ENCODE measurements around the gene GRIA2. TPM values are rescaled to one million over a fixed set of nuclear protein-coding genes. Genes with fewer than 3 reads are reported as not detected.

Gene GRIA2
- polyA plus RNA-seq, 1 of the 3 experiments (the other 2 are of a cell fraction) = 0.16 TPM

DNA sequence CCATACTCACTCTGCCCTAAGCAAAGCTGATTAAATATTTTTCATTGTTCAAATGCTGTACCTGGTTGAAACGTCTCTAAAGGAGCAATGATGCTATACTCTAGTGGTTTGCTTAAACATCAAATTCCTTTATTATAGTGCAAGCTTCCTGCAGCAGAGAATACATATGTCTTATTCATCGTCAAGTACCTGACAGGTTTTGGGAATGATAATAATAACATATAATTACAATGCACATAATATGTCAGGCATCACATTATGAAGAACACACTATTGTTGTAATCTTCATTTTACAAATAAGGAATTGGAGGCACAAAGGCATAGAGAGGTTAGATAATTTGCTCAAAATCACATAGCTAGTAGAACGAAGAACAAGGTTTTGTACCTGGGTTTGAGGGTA lies 151.6 kb downstream of the GRIA2 start:
- Histone ChIP-seq H3K4me2 (no peak overlapping the region), H3F3A (replicated peaks; ENCODE audit: insufficient read depth) (no peaks in the 10 kb centered on the region), H3K4me3 (ENCODE audit: low read depth in 2 of 2, low read length in 1 of 2) (no peak overlapping the region), H3K27ac (ENCODE audit: low read depth in 2 of 2, low read length in 1 of 2) (no peak overlapping the region), H3K27me3 (ENCODE audit: insufficient read depth) (no peaks in the 10 kb centered on the region), H2AFZ (ENCODE audit: low read depth) (no peak overlapping the region), H3K4me1 (ENCODE audit: control insufficient read depth in 1 of 2, insufficient read depth in 2 of 2, low read depth in 1 of 2, low read length in 1 of 2) (no peaks in the 10 kb centered on the region; a peak in 1 of 4 replicates), H4K20me1 (ENCODE audit: insufficient read depth) (no peaks in the 10 kb centered on the region), H3K9me2 (no peaks in the 10 kb centered on the region), H3K79me2 (ENCODE audit: insufficient read depth) (no peaks in the 10 kb centered on the region), H3K9ac (no peak overlapping the region), H3K9me3 (no peaks in the 10 kb centered on the region), H3K36me3 (replicated peaks in 1 of 2; ENCODE audit: control insufficient read depth in 1 of 2, insufficient read depth in 2 of 2, low read length in 1 of 2) (no peaks in the 10 kb centered on the region)
- DNase-seq = no peak
- TF ChIP-seq GABPA (IDR thresholded peaks at IDR 0.05; ENCODE audit: low read depth) (no peak), MXI1 (IDR thresholded peaks at IDR 0.05; ENCODE audit: low read depth, low read length) (no peak), REST (IDR thresholded peaks at IDR 0.05; ENCODE audit: low read depth, low read length) (no peak), RXRA (IDR thresholded peaks at IDR 0.05; ENCODE audit: borderline replicate concordance, low read depth) (no peak), YY1 (IDR thresholded peaks at IDR 0.05; ENCODE audit: low read depth) (no peak), RFX5 (IDR thresholded peaks at IDR 0.05; ENCODE audit: low read length) (no peak), SMC3 (IDR thresholded peaks at IDR 0.05; ENCODE audit: low read depth, low read length) (no peak), ELF1 (IDR thresholded peaks at IDR 0.05) (no peak), FOXM1 (IDR thresholded peaks at IDR 0.05; ENCODE audit: low read depth) (no peak), MEF2A (IDR thresholded peaks at IDR 0.05; ENCODE audit: borderline replicate concordance, low read depth) (no peak), EP300 (IDR thresholded peaks at IDR 0.05; ENCODE audit: borderline replicate concordance in 1 of 2, low read depth in 1 of 2, low read length in 1 of 2) (no peak), EZH2phosphoT487 (IDR thresholded peaks at IDR 0.05; ENCODE audit: borderline replicate concordance, low read depth) (no peak), PBX3 (IDR thresholded peaks at IDR 0.05) (no peak), NRF1 (IDR thresholded peaks at IDR 0.05; ENCODE audit: low read depth, low read length) (no peak), TEAD4 (IDR thresholded peaks at IDR 0.05; ENCODE audit: borderline replicate concordance, insufficient read depth) (no peak), TAF1 (IDR thresholded peaks at IDR 0.05; ENCODE audit: borderline replicate concordance, low read depth, low read length) (no peak), CTCF (IDR thresholded peaks at IDR 0.05) (no peak), GATA2 (CRISPR knock-in tag; IDR thresholded peaks at IDR 0.05) (no peak), RAD21 (IDR thresholded peaks at IDR 0.05; ENCODE audit: low read length) (no peak)
- 49% methylated on average over 3 of the region's 3 CpGs for WGBS (ENCODE audit: low lambda C conversion rate)
- ChIA-PET POLR2A (no interaction called here), CTCF (no interaction called here)
